HG03460 (cell line): Measurements from ENCODE around the gene SLC9A7.

ENCODE experiments used
- ATAC-seq: cut with Tn5 transposase; IDR thresholded peaks from one replicate; pipeline ENCODE4 v1.9.1; 2021; ENCODE audit not compliant: unreplicated experiment

The SLC9A7 gene

DNA sequence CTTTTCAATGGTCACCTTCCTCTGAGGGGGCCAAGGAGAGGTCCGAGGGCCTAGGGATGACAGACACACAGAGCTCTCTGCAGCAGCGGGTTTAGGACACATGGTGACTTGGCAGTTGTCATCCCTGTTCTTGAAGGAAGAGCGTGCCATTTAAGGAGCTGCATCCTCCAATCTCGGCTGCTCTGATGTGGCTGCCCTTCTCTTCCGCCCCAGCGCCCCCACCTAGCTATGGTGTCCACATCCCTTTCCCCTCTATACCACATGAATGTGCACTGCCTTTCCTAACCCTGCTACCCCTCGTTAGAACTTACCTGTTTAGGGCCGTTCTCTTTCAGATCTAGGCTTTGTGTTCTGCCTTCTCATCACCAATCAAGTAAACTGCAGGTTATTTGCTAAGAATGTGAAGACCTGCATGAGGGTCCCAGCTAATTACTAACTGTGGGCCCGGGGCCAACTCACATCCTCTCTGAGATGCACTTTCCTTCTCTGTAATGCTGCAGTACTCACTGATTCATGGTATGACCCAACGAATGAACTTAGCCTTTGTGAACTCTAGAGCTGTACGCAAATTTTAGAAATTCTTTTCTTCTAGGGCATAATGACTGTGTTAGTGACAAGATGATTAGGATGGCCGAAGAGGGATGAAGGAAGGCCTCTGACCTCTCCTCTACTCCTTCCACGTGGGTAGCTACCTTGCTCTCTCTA is 147.1 kb downstream of the SLC9A7 start:
- no peak for ATAC-seq

DNA sequence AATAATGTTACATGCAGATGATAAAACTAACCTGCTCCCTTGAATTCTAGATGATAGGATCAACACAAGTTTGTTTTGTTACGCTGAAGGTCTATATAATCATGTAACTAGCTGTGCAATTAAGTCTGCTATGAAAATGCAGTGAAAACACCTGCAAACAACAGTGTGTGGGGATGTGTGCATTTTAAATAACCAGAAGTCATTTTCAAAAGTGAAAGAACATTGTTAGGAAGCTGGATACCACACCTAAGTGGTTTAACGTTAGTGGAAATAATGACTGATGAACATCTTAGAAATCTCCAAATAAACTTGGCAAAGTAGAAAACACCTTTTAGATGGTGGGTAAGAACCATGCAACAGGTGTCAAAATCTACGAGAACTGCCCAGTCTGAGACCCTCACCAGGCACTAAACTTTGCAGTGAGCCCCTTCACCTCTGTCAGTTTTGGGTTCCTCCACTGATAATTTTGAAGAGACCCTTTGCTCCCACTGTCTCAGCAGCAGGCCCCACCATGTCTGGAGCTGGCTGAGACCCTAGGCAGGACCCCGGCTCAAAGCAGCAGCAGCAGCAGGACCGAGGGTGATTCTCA is 148.8 kb downstream of the SLC9A7 start:
- no peak for ATAC-seq

GRCh38 chrX:46607916-46608315 is 151.0 kb downstream of the SLC9A7 start:
- ATAC-seq = no peak

DNA sequence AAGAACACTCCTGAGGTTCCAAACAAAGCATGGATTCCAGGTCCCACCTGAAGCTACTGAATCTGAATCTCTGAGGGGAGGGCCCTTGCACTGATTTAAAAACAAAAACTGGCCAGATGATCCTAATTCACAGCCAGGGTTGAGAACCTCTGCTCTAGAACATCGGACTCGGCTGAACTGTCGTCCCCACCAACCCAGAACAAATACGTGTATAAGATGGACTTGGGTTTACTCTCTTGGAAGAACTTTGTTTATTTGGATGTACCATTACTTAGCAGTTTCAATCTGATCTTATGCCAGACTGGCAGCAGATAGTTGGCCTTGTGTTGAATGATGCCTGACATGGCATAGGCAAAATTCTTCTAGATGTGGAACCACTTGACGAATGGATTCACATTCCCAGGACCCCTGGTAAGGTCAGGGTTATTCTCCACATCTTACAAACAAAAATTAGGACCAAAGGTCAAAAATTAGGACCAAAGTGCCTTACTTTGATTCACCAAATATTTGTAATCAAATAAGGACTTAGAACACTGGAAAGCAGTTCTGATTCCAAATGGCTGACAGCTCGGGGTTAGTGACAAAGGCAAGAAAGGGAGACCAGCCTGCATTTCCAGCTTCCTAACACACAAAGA is 156.3 kb downstream of the SLC9A7 start:
- no peak for ATAC-seq

- ATAC-seq = no peak
Measured at GRCh38 chrX:46601283-46601682, 157.6 kb downstream of the SLC9A7 start.

- no peak for ATAC-seq
Measured at GRCh38 chrX:46599051-46599560, 159.8 kb downstream of the SLC9A7 start.

DNA sequence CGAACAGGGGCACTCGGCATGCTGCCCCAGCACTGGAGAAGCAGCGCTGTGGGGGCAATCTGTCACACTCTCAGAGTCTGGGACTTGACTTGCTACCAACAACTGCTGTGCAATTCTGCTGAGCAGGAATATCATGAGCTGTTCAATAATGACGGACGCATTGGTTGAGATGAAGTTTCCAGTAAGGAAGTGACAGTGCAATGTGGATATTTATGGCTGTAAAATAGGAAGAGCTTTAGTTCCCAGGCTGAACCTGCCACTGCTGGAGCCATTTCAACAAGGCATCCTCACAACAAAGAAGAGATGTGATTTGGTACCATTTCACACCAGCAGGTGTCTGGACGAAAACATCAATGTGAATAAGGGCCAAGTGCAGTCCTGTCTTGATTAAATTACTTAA is 161.1 kb downstream of the SLC9A7 start:
- ATAC-seq = no peak

- ATAC-seq = no peak
Measured at GRCh38 chrX:46597208-46597607, 161.7 kb downstream of the SLC9A7 start.

GRCh38 chrX:46595084-46595483 is 163.8 kb downstream of the SLC9A7 start:
- ATAC-seq = no peak

DNA sequence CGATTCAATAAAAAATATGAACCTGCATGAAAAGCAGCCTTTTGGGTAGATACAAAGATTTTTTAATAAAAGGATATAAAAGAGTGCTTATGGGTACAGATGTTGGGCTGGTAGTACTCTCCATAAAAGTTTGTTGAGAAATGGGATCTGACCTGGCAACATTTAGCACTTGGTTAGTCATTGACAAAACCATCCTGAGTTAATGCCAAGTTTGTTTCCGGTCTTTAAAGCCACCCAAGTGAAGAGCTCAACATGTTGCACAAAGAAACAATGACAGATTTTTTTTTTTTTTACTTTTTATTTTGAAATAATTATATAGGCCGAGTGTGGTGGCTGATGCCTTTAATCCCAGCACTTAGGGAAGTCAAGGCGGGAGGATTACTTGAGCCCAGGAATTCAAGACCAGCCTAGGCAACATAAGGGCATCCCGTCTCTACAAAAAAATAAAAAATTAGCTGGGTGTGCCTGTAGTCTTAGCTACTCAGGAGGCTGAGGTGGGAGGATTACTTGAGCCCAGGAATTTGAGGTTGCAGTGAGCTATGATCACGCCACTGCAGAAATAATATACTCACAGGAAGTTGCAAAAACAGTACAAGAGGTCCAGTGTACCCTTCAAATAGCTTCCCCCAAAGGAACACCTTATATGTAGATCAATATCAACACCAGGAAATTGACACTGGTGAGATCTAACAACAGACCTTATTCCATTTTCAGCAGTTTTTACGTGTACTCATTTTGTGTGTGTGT is 168.8 kb downstream of the SLC9A7 start:
- ATAC-seq = no peak

DNA sequence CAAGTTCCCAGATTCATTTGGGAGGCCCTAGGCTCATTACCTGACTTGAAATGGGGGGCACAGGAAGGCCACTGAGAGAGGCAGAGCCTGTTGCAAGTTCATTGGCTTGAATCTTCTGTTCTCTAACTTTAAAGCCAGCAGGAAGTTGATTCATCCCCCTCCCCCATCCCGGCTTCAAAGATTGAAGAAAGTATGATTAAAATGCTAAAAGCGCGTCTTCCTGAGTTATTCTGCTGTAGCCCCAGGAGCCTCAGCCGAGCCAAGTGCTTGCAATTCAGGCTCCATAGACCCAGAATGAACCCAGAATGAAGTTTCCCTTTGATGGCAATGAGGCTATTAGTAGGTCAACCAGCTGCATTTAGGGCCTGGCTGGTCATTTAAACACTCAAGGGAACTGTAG is 170.7 kb downstream of the SLC9A7 start:
- no peak for ATAC-seq

- no peak for ATAC-seq
Measured at GRCh38 chrX:46587753-46588171, 171.2 kb downstream of the SLC9A7 start.

GRCh38 chrX:46587158-46587557 is 171.8 kb downstream of the SLC9A7 start:
- ATAC-seq = no peak

DNA sequence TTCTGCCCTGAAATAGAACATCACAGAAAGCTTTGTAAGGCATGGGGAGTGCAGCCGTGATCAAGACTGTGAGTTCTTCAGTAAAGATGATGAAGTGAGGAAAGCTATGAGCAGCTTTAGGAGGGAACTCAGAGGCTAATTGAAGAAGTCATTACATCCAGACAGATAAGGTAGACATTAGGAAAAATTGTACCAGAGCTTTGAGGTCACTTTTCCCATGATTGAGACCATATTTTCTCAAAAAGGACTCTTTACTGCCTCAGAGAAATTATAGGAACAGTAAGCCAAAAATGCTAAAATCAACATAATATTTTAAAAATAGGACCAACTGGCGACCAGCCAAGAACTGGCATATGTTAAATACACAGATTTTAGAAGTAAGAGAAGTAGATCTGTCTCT is 174.2 kb downstream of the SLC9A7 start:
- ATAC-seq = no peak

GRCh38 chrX:46582966-46583365 is 176.0 kb downstream of the SLC9A7 start:
- no peak for ATAC-seq

- ATAC-seq = no peak
Measured at GRCh38 chrX:46582325-46582724, 176.6 kb downstream of the SLC9A7 start.

DNA sequence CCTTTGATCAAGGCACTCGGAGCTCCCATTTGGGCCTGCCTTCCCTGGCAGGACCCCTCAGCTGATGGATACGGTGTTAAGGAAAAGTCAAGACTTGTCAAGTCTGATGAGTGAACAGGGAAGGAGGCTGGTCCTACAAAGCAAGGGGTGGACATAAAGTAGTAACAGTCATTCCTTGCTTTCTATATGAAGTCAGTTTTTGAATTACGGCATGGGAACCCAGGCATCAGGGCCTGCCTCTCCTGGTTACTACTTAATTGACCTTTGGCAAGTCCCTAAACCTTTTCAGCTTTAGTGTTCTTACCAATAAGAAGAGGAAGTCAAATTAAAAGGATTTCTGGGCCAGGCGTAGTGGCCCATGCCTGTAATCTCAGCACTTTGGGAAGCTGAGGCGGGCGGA is 178.3 kb downstream of the SLC9A7 start:
- no peak for ATAC-seq

GRCh38 chrX:46579250-46579649 is 179.7 kb downstream of the SLC9A7 start:
- no peak for ATAC-seq

DNA sequence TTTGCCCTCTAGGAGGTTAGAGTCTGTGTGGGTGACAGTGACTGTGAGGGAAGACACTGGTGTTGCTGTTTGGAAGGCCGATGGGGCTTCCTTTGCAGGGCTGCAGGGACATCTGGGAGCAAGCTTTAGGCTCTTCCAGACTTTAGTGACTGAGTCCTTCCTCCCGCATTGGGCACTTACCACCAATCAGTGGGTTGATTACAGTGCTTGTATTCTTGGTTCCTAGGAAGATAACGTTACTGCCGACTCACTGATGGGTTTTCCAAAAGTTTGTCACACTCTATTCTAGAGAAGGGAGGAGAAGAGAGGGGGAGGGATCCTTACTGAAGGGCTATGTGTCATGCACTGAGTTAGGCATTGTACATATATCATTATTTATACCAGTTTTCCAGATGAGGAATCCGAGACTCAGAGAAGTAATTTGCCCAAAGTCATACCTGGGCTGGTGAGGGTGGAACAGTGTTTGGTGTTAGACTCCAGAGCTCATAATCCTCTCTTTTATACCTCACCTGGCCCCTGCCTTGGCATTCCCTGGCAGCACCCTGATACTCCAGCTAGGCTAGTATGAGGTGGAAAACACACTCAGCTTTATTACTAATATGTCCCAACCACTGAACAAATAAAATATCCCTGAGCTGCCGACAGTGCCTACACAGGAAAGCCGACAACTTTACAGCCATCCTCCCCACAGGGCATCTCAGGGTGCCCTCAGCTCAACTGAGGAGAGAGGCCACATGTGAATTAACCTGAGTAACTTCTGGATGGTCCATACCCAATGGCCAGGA is 181.5 kb downstream of the SLC9A7 start:
- ATAC-seq = no peak

- ATAC-seq = no peak
Measured at GRCh38 chrX:46576458-46576857, 182.5 kb downstream of the SLC9A7 start.

GRCh38 chrX:46575991-46576392 is 182.9 kb downstream of the SLC9A7 start:
- ATAC-seq = no peak
